ENCODE data around the gene NOL6. TPM values are rescaled to one million over a fixed set of nuclear protein-coding genes. Genes with fewer than 3 reads are reported as not detected.

NOL6 gene
- total and polyA plus RNA-seq, 9 of the 15 experiments (the other 6 are each of a cell fraction or from before 2014, with no cell fraction given) = 7.7 to 58.9 (median 27.0) TPM

- TF ChIP-seq ZNF609 (CRISPR knock-in tag; IDR thresholded peaks at IDR 0.05; ENCODE audit: borderline replicate concordance) (no peak), SUPT5H (IDR thresholded peaks at IDR 0.05) (peak; percentile 66; the same call in 1 of the 2 replicates), MYC (IDR thresholded peaks at IDR 0.05; ENCODE audit: low read depth, low read length) (peak; percentile 84; the same call in 1 of the 2 replicates), MYC (CRISPR knock-in tag; IDR thresholded peaks at IDR 0.05; ENCODE audit: borderline replicate concordance, low read depth) (peak; percentile 42; the same call in 1 of the 2 replicates), POLR2A (conservative IDR thresholded peaks at IDR 0.05) (peak; percentile 73), SP1 (CRISPR knock-in tag; IDR thresholded peaks at IDR 0.05) (peak; percentile 96), RFX1 (IDR thresholded peaks at IDR 0.05) (peak; percentile 64), MEF2D (tag; conservative IDR thresholded peaks at IDR 0.05; ENCODE audit: low read depth) (no peak), BRD9 (IDR thresholded peaks at IDR 0.05; ENCODE audit: low read depth, partially characterized antibody) (no peak), USF1 (CRISPR knock-in tag; IDR thresholded peaks at IDR 0.05) (peak; percentile 86), NFYB (IDR thresholded peaks at IDR 0.05; ENCODE audit: extremely low read depth, insufficient read length) (peak; percentile 87)
- TF ChIP-seq, protein P1, sequence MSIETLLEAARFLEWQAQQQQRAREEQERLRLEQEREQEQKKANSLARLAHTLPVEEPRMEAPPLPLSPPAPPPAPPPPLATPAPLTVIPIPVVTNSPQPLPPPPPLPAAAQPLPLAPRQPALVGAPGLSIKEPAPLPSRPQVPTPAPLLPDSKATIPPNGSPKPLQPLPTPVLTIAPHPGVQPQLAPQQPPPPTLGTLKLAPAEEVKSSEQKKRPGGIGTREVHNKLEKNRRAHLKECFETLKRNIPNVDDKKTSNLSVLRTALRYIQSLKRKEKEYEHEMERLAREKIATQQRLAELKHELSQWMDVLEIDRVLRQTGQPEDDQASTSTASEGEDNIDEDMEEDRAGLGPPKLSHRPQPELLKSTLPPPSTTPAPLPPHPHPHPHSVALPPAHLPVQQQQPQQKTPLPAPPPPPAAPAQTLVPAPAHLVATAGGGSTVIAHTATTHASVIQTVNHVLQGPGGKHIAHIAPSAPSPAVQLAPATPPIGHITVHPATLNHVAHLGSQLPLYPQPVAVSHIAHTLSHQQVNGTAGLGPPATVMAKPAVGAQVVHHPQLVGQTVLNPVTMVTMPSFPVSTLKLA (conservative IDR thresholded peaks at IDR 0.05) = peak; percentile 96 to 99
- TF ChIP-seq, protein P2, sequence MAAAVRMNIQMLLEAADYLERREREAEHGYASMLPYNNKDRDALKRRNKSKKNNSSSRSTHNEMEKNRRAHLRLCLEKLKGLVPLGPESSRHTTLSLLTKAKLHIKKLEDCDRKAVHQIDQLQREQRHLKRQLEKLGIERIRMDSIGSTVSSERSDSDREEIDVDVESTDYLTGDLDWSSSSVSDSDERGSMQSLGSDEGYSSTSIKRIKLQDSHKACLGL (CRISPR knock-in tag; IDR thresholded peaks at IDR 0.05; ENCODE audit: borderline replicate concordance, poor library complexity, severe bottlenecking) = peak; percentile 91
- TF ChIP-seq, protein P3, sequence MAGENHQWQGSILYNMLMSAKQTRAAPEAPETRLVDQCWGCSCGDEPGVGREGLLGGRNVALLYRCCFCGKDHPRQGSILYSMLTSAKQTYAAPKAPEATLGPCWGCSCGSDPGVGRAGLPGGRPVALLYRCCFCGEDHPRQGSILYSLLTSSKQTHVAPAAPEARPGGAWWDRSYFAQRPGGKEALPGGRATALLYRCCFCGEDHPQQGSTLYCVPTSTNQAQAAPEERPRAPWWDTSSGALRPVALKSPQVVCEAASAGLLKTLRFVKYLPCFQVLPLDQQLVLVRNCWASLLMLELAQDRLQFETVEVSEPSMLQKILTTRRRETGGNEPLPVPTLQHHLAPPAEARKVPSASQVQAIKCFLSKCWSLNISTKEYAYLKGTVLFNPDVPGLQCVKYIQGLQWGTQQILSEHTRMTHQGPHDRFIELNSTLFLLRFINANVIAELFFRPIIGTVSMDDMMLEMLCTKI (IDR thresholded peaks at IDR 0.05; ENCODE audit: partially characterized antibody) = no peak
These were observed at the start of gene NOL6 (continued) for GRCh38 chr9:33473643-33474352.
